HepG2 (cell line): Measurements from ENCODE around the gene LCLAT1. TPM values are rescaled to one million over a fixed set of nuclear protein-coding genes. Genes with fewer than 3 reads are reported as not detected.

Experiments
- ATAC-seq: fragments of 200-7000 bp; cut with Tn5 transposase; 3 replicates; pipeline ENCODE4 v1.9.1; 2020; ENCODE audit warnings: mild to moderate bottlenecking, moderate library complexity
- BruUV-seq: library from RNA; stranded (reverse); fragments of 400-500 nt; replicated peaks from 2 replicates; lab custom pipeline; 2021; lab: Mats Ljungman, UMichigan
- CTCF ChIA-PET: fragments of 300-600 bp; formaldehyde crosslinking; extraction: SDS; loops from one replicate; lab custom pipeline; 2021; ENCODE audit warnings: low total read pairs, inconsistent platforms, low intra/inter-chr PET ratio; lab: Yijun Ruan, JAX
- POLR2A ChIA-PET: fragments of 350-600 bp; sonication (Branson Sonifier 250); formaldehyde crosslinking; loops from one replicate; lab custom pipeline; 2020; ENCODE audit warnings: antibody characterized with exemption, inconsistent platforms; lab: Yijun Ruan, JAX
- DNase-seq: peaks from one replicate; pipeline ENCODE4 v3.0.0-alpha.2; 2015; ENCODE audit warnings: low spot score
- FAIRE-seq: peaks from 3 replicates; lab custom pipeline; 2011; peaks lifted over from hg19 to GRCh38; lab: Jason Lieb, UNC
- H2AFZ ChIP-seq: one replicate; pipeline ENCODE4 v1.6.1; 2011; ENCODE audit warnings: low read length, inconsistent platforms
- H3K27ac ChIP-seq: fragments of 300-600 bp; 3 replicates; pipeline ENCODE4 v1.8.0; 2011; ENCODE audit warnings: mixed run types, mild to moderate bottlenecking, mixed read lengths, low read length, inconsistent platforms; ENCODE audit not compliant: insufficient read depth; ENCODE audit errors: extremely low read length
- H3K27me3 ChIP-seq, 2 experiments: fragments of 200-600 bp in 1 of 2; 2 replicates in 1 of 2; 3 replicates in 1 of 2; pipeline versions ENCODE4 v1.6.0 to v1.8.0; 2011; ENCODE audit warnings: low read length in 2 of 2, mild to moderate bottlenecking in 2 of 2, moderate library complexity in 2 of 2, inconsistent platforms in 1 of 2; ENCODE audit not compliant: insufficient read depth in 2 of 2, control insufficient read depth in 1 of 2
- H3K36me3 ChIP-seq, 2 experiments: fragments of 200-600 bp in 1 of 2; replicated peaks in 1 of 2; 2 replicates in 1 of 2; 3 replicates in 1 of 2; pipeline versions ENCODE4 v1.5.1 to v1.8.0; 2011; ENCODE audit warnings: low read length in 2 of 2, inconsistent platforms in 1 of 2; ENCODE audit not compliant: insufficient read depth in 2 of 2, control insufficient read depth in 1 of 2
- H3K4me1 ChIP-seq: 2 replicates; pipeline ENCODE4 v1.5.1; 2012; ENCODE audit warnings: low read length, inconsistent platforms; ENCODE audit not compliant: insufficient read depth
- H3K4me2 ChIP-seq: 2 replicates; pipeline ENCODE4 v1.6.0; 2011; ENCODE audit warnings: low read depth, low read length, inconsistent platforms
- H3K4me3 ChIP-seq, 3 experiments: fragments of 200-600 bp in 1 of 3; sonication (generic), shearing (Covaris generic) in 1 of 3; replicated peaks in 1 of 3; 2 replicates each; pipeline ENCODE4 v1.5.1; 2011 to 2016; ENCODE audit warnings: low read length in 3 of 3, inconsistent platforms in 2 of 3, low read depth in 2 of 3, mild to moderate bottlenecking in 2 of 3, control low read depth in 1 of 3, mixed read lengths in 1 of 3; ENCODE audit not compliant: insufficient read depth in 1 of 3
- H3K79me2 ChIP-seq: one replicate; pipeline ENCODE4 v1.6.1; 2011; ENCODE audit warnings: low read length, inconsistent platforms; ENCODE audit not compliant: insufficient read depth
- H3K9ac ChIP-seq: 2 replicates; pipeline ENCODE4 v1.6.0; 2011; ENCODE audit warnings: mild to moderate bottlenecking, low read depth, low read length, inconsistent platforms; ENCODE audit not compliant: insufficient read depth
- H3K9me3 ChIP-seq: 2 replicates; pipeline ENCODE4 v1.5.1; 2012; ENCODE audit warnings: mild to moderate bottlenecking, low read length
- H4K20me1 ChIP-seq: 2 replicates; pipeline ENCODE4 v1.6.0; 2011; ENCODE audit warnings: inconsistent platforms, mild to moderate bottlenecking, low read length, moderate library complexity; ENCODE audit not compliant: insufficient read depth
- ARID5B ChIP-seq: IDR thresholded peaks from 2 replicates; pipeline ENCODE4 v1.4.0; 2020; ENCODE audit warnings: mild to moderate bottlenecking, missing genetic modification reagents
- CEBPG ChIP-seq: IDR thresholded peaks from 2 replicates; pipeline ENCODE4 v1.6.1; 2016
- ELF3 ChIP-seq: IDR thresholded peaks from 2 replicates; pipeline ENCODE4 v1.6.1; 2016; ENCODE audit warnings: missing genetic modification reagents, missing compliant biosample characterization
- FOXA1 ChIP-seq, 2 experiments: fragments of 450-650 bp in 1 of 2; sonication (generic) in 1 of 2; formaldehyde crosslinking in 1 of 2; IDR thresholded peaks; 2 replicates each; pipeline versions ENCODE4 v1.4.0 to v1.6.1; 2016 to 2020; ENCODE audit warnings: missing genetic modification reagents in 1 of 2
- FOXJ3 ChIP-seq: sonication (generic); formaldehyde crosslinking; IDR thresholded peaks from 2 replicates; pipeline ENCODE4 v1.4.0; 2020; ENCODE audit warnings: missing genetic modification reagents, mild to moderate bottlenecking, borderline replicate concordance
- GATAD2A ChIP-seq: IDR thresholded peaks from 2 replicates; pipeline ENCODE4 v1.6.1; 2016
- GFI1 ChIP-seq: sonication (generic); formaldehyde crosslinking; IDR thresholded peaks from 2 replicates; pipeline ENCODE4 v1.5.0; 2020; ENCODE audit warnings: missing genetic modification reagents, mild to moderate bottlenecking, borderline replicate concordance
- KDM1A ChIP-seq: IDR thresholded peaks from 2 replicates; pipeline ENCODE4 v1.6.1; 2016; ENCODE audit warnings: missing compliant biosample characterization
- MYNN ChIP-seq: sonication (generic); formaldehyde crosslinking; IDR thresholded peaks from 2 replicates; pipeline ENCODE4 v1.4.0; 2020; ENCODE audit warnings: mild to moderate bottlenecking, low read depth, missing genetic modification reagents
- MZF1 ChIP-seq: sonication (generic); formaldehyde crosslinking; IDR thresholded peaks from 2 replicates; pipeline ENCODE4 v1.8.1; 2023; ENCODE audit warnings: mild to moderate bottlenecking, missing genetic modification reagents, borderline replicate concordance
- NR2F1 ChIP-seq, 2 experiments: fragments of 450-650 bp in 1 of 2; formaldehyde crosslinking in 1 of 2; IDR thresholded peaks; 2 replicates each; pipeline versions ENCODE4 v1.5.0 to v1.6.1; 2016 to 2020; ENCODE audit warnings: mild to moderate bottlenecking in 1 of 2, missing compliant biosample characterization in 1 of 2, missing genetic modification reagents in 1 of 2, moderate library complexity in 1 of 2
- NR2F6 ChIP-seq, 2 experiments: IDR thresholded peaks; 2 replicates each; pipeline ENCODE4 v1.6.1; 2016; ENCODE audit warnings: antibody characterized with exemption in 1 of 2, mild to moderate bottlenecking in 1 of 2
- RARA ChIP-seq: IDR thresholded peaks from 2 replicates; pipeline ENCODE4 v1.6.1; 2016; ENCODE audit warnings: missing genetic modification reagents, missing compliant biosample characterization
- SOX6 ChIP-seq, 2 experiments: fragments of 450-650 bp in 1 of 2; sonication (generic) in 1 of 2; formaldehyde crosslinking in 1 of 2; IDR thresholded peaks; 2 replicates each; pipeline versions ENCODE4 v1.4.0 to v1.6.1; 2017 to 2020; ENCODE audit warnings: antibody characterized with exemption in 1 of 2, mild to moderate bottlenecking in 1 of 2, missing genetic modification reagents in 1 of 2
- TP53 ChIP-seq: sonication (generic); formaldehyde crosslinking; conservative IDR thresholded peaks from 2 replicates; pipeline ENCODE4 v1.4.0; 2020; ENCODE audit warnings: missing genetic modification reagents
- ZBTB3 ChIP-seq: sonication (generic); formaldehyde crosslinking; IDR thresholded peaks from 2 replicates; pipeline ENCODE4 v1.4.0; 2020; ENCODE audit warnings: low read depth, mild to moderate bottlenecking, moderate library complexity, missing genetic modification reagents, borderline replicate concordance
- ZNF430 ChIP-seq: sonication (generic); formaldehyde crosslinking; IDR thresholded peaks from 2 replicates; pipeline ENCODE4 v1.9.0; 2021; ENCODE audit warnings: mild to moderate bottlenecking, missing genetic modification reagents
- ZNF564 ChIP-seq: sonication (generic); formaldehyde crosslinking; IDR thresholded peaks from 2 replicates; pipeline ENCODE4 v1.8.1; 2023; ENCODE audit warnings: mild to moderate bottlenecking, missing genetic modification reagents
- ZNF747 ChIP-seq: sonication (generic); formaldehyde crosslinking; IDR thresholded peaks from 2 replicates; pipeline ENCODE4 v1.8.1; 2023; ENCODE audit warnings: missing genetic modification reagents, mild to moderate bottlenecking, borderline replicate concordance
- WGBS: methylation state at CpG from one replicate; pipeline ENCODE4 v1.1.6; 2017; ENCODE audit warnings: low lambda C conversion rate; 5-methylcytosine and 5-hydroxymethylcytosine counted together
- in situ Hi-C: cut with HindIII; loops from 2 replicates; pipeline ENCODE4 v1.10.0; 2017; ENCODE audit warnings: low pct_unique_long_range_greater_than_20kb; ENCODE audit not compliant: extremely low pct_ligation_motif_present
- intact Hi-C: fragments of 100-400 bp; cut with micrococcal nuclease; formaldehyde crosslinking; loops from one replicate; pipeline ENCODE4 v1.10.0; 2022; ENCODE audit not compliant: unreplicated experiment
- polyA plus RNA-seq, 8 experiments: library from polyadenylated mRNA; depleted of rRNA in 3 of 8; stranded (reverse) in 7 of 8; unstranded in 1 of 8; fragments of >200 nt; fragmentation: Illumina TruSeq in 4 of 8; extraction: Trizol in 4 of 8; gene quantifications; 2 replicates each; pipeline versions ENCODE4 v1.2.1 to v1.2.3, GENCODE V29; 2011 to 2016; ENCODE audit warnings: low read depth in 4 of 8, missing spikeins in 1 of 8, mixed read lengths in 1 of 8; ENCODE audit not compliant: insufficient read depth in 1 of 8
- total RNA-seq, 5 experiments: library from RNA; depleted of rRNA; stranded (reverse); fragments of >200 nt; fragmentation: Illumina TruSeq; extraction: Trizol; gene quantifications; 2 replicates each; pipeline ENCODE4 v1.2.3, GENCODE V29; 2016; ENCODE audit warnings: low read depth in 1 of 5
- TF ChIP-seq, protein P1 (sequence below): sonication (generic); formaldehyde crosslinking; IDR thresholded peaks from 2 replicates; pipeline ENCODE4 v1.4.0; 2020; ENCODE audit warnings: missing genetic modification reagents

LCLAT1 gene
- total and polyA plus RNA-seq, 2 of the 13 experiments (the other 11 are each of a cell fraction or from before 2014, with no cell fraction given), result 18.0 to 28.0 TPM

GRCh38 chr2:30450025-30450424 is 3.0 kb downstream of the LCLAT1 start (continued):
- TF ChIP-seq, protein P1, sequence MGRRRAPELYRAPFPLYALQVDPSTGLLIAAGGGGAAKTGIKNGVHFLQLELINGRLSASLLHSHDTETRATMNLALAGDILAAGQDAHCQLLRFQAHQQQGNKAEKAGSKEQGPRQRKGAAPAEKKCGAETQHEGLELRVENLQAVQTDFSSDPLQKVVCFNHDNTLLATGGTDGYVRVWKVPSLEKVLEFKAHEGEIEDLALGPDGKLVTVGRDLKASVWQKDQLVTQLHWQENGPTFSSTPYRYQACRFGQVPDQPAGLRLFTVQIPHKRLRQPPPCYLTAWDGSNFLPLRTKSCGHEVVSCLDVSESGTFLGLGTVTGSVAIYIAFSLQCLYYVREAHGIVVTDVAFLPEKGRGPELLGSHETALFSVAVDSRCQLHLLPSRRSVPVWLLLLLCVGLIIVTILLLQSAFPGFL (CRISPR knock-in tag), result no peak
- TF ChIP-seq ELF3 (CRISPR knock-in tag), result no peak

- peaks cover 91% of the 10 kb centered on the region for H3K79me2 ChIP-seq
- ATAC-seq (no peak; the same call in 2 of the 3 replicates), FAIRE-seq (no peak), DNase-seq (no peak)
- POLR2A ChIA-PET, result no interaction called here
- H2AFZ ChIP-seq, result no peak overlapping the region
- BruUV-seq, result no TSS peak
- H3K9me3 ChIP-seq, result no peaks in the 10 kb centered on the region
- H4K20me1 ChIP-seq, result 0 out of 2 replicates have a peak, but pooled peaks cover 4% of the 10 kb centered on the region
- no peak overlapping the region for H3K4me2 ChIP-seq
- in situ Hi-C loops, result no loop called here
- no peak overlapping the region for H3K4me3 ChIP-seq
- H3K9ac ChIP-seq, result no peak overlapping the region
- peaks cover 79% of the 10 kb centered on the region for H3K4me1 ChIP-seq
- CTCF ChIA-PET, result no interaction called here
- no peaks in the 10 kb centered on the region for H3K27me3 ChIP-seq
- H3K27ac ChIP-seq, result no peak overlapping the region
- intact Hi-C loops, result no loop called here
- WGBS, result 39% methylated on average over 5 of the region's 5 CpGs
- no peaks in the 10 kb centered on the region; a peak in 2 of 5 replicates for H3K36me3 ChIP-seq
- TF ChIP-seq TP53 (CRISPR knock-in tag) (no peak), KDM1A (CRISPR knock-in tag) (0 out of 2 replicates have a peak, but pooled peaks have one; percentile 46), MYNN (CRISPR knock-in tag) (no peak), MZF1 (CRISPR knock-in tag) (no peak), NR2F1 (CRISPR knock-in tag; IDR thresholded peaks at IDR 0.05) (peak; percentile 32 to 50; a peak in 1 of 4 replicates), ARID5B (CRISPR knock-in tag) (peak; percentile 66), CEBPG (CRISPR knock-in tag) (peak; percentile 63), ZNF430 (CRISPR knock-in tag) (no peak), ZNF564 (CRISPR knock-in tag) (no peak), GATAD2A (peak; percentile 61; the same call in 1 of the 2 replicates), GFI1 (peak; percentile 98), ZBTB3 (CRISPR knock-in tag) (no peak), NR2F6 (IDR thresholded peaks at IDR 0.05) (peak; percentile 68), NR2F6 (CRISPR knock-in tag; IDR thresholded peaks at IDR 0.05) (peak; percentile 58), RARA (CRISPR knock-in tag) (peak; percentile 34; the same call in 1 of the 2 replicates), FOXJ3 (CRISPR knock-in tag) (0 out of 2 replicates have a peak, but pooled peaks have one; percentile 13), SOX6 (IDR thresholded peaks at IDR 0.05) (no peak), SOX6 (CRISPR knock-in tag; IDR thresholded peaks at IDR 0.05) (peak; percentile 26; the same call in 1 of the 2 replicates), ZNF747 (CRISPR knock-in tag) (no peak), FOXA1 (IDR thresholded peaks at IDR 0.05) (no peak), FOXA1 (CRISPR knock-in tag; IDR thresholded peaks at IDR 0.05) (peak; percentile 27; the same call in 1 of the 2 replicates)
Measured at GRCh38 chr2:30453498-30453897, 6.5 kb downstream of the LCLAT1 start.
